Caco-2 (cell line): ENCODE results near the gene PALM2AKAP2. TPM values are rescaled to one million over a fixed set of nuclear protein-coding genes. Genes with fewer than 3 reads are reported as not detected.

ENCODE experiments used
- Bru-seq: library from RNA; stranded (reverse); fragments of 400-500 nt; gene quantifications from one replicate; lab custom pipeline; 2021; lab: Mats Ljungman, UMichigan
- BruChase-seq, 2 experiments: library from RNA; stranded (reverse); fragments of 400-500 nt; gene quantifications; one replicate each; lab custom pipeline; 2021; lab: Mats Ljungman, UMichigan
- BruUV-seq: library from RNA; stranded (reverse); fragments of 400-500 nt; replicated peaks from 2 replicates; lab custom pipeline; 2021; lab: Mats Ljungman, UMichigan
- CTCF ChIA-PET: fragments of 300-600 bp; sonication (Branson Sonifier 250); formaldehyde crosslinking; loops from one replicate; lab custom pipeline; 2022; ENCODE audit warnings: antibody characterized with exemption; lab: Charles Lee
- POLR2A ChIA-PET: fragments of 300-600 bp; sonication (Branson Sonifier 250); formaldehyde crosslinking; loops from one replicate; lab custom pipeline; 2022; ENCODE audit warnings: antibody characterized with exemption; lab: Charles Lee
- DNase-seq, 2 experiments: peaks; one replicate each; pipeline versions ENCODE4 v3.0.0 to v3.0.0-alpha.2; 2020 to 2022
- H3K27me3 ChIP-seq: replicated peaks from 2 replicates; pipeline ENCODE4 v1.6.0; 2011; ENCODE audit warnings: low read length; ENCODE audit not compliant: control insufficient read depth, insufficient read depth
- H3K36me3 ChIP-seq: 2 replicates; pipeline ENCODE4 v1.5.1; 2011; ENCODE audit warnings: low read length; ENCODE audit not compliant: control insufficient read depth, insufficient read depth
- H3K4me1 ChIP-seq: fragments of 250-450 bp; sonication (Bioruptor Pico); 2 replicates; pipeline ENCODE4 v1.5.1; 2020; ENCODE audit warnings: mild to moderate bottlenecking
- H3K4me3 ChIP-seq: 2 replicates; pipeline ENCODE4 v1.5.1; 2011; ENCODE audit warnings: low read depth, mild to moderate bottlenecking, control low read depth, low read length
- H3K9me3 ChIP-seq: fragments of 250-450 bp; sonication (Bioruptor Pico); 2 replicates; pipeline ENCODE4 v1.5.1; 2020; ENCODE audit warnings: mild to moderate bottlenecking, moderate library complexity
- H3K27ac Mint-ChIP-seq: one replicate; pipeline ENCODE4 v1.8.0; 2022; ENCODE audit warnings: mixed read lengths; ENCODE audit not compliant: unreplicated experiment
- H3K27me3 Mint-ChIP-seq: one replicate; pipeline ENCODE4 v1.8.0; 2022; ENCODE audit warnings: mixed read lengths; ENCODE audit not compliant: insufficient read depth, unreplicated experiment
- H3K36me3 Mint-ChIP-seq: one replicate; pipeline ENCODE4 v1.8.0; 2022; ENCODE audit warnings: mild to moderate bottlenecking, mixed read lengths; ENCODE audit not compliant: insufficient read depth, unreplicated experiment
- H3K4me1 Mint-ChIP-seq: one replicate; pipeline ENCODE4 v1.8.0; 2022; ENCODE audit warnings: low read depth, mixed read lengths; ENCODE audit not compliant: unreplicated experiment
- H3K4me3 Mint-ChIP-seq: one replicate; pipeline ENCODE4 v1.8.0; 2022; ENCODE audit warnings: mild to moderate bottlenecking, moderate library complexity, mixed read lengths; ENCODE audit not compliant: unreplicated experiment
- H3K9me3 Mint-ChIP-seq: one replicate; pipeline ENCODE4 v1.8.0; 2022; ENCODE audit warnings: mixed read lengths; ENCODE audit not compliant: unreplicated experiment
- intact Hi-C: fragments of 100-400 bp; cut with micrococcal nuclease; formaldehyde crosslinking; loops from one replicate; pipeline ENCODE4 v1.10.0; 2022; ENCODE audit not compliant: unreplicated experiment
- long read RNA-seq: library from polyadenylated mRNA; stranded (forward); transcript quantifications from one replicate; pipeline ENCODE4 v2.0.0, GENCODE V29; 2022
- total RNA-seq: library from RNA; stranded (reverse); gene quantifications from 2 replicates; pipeline ENCODE4 v1.2.3, GENCODE V29; 2022
- TF ChIP-seq, protein P1 (sequence below), 2 experiments: fragments of 200-600 bp in 1 of 2; IDR thresholded peaks; 1 replicate in 1 of 2; 2 replicates in 1 of 2; pipeline versions ENCODE4 v1.5.1 to v1.8.0; 2011 to 2022; ENCODE audit warnings: antibody characterized with exemption in 1 of 2, control low read depth in 1 of 2, inconsistent platforms in 1 of 2, low read depth in 1 of 2, low read length in 1 of 2, mild to moderate bottlenecking in 1 of 2, moderate library complexity in 1 of 2; ENCODE audit not compliant: insufficient read depth in 1 of 2, severe bottlenecking in 1 of 2, unreplicated experiment in 1 of 2

The PALM2AKAP2 gene
- total RNA-seq (0.54 and 2.4 TPM in 2 replicates), Bru-seq, nascent RNA (percentile 23 among the genes with signal in this experiment), BruChase-seq, experiment 1, labeled RNA remaining after a 2-hour chase (percentile 16 among the genes with signal in this experiment), BruChase-seq, experiment 2, labeled RNA remaining after a 6-hour chase (percentile 13 among the genes with signal in this experiment)
- long read RNA-seq, partial matches to known transcripts, result 1 of 1 reads
- long read RNA-seq, other reads (novel, unspliced or antisense), result 0 of 1 reads

DNA sequence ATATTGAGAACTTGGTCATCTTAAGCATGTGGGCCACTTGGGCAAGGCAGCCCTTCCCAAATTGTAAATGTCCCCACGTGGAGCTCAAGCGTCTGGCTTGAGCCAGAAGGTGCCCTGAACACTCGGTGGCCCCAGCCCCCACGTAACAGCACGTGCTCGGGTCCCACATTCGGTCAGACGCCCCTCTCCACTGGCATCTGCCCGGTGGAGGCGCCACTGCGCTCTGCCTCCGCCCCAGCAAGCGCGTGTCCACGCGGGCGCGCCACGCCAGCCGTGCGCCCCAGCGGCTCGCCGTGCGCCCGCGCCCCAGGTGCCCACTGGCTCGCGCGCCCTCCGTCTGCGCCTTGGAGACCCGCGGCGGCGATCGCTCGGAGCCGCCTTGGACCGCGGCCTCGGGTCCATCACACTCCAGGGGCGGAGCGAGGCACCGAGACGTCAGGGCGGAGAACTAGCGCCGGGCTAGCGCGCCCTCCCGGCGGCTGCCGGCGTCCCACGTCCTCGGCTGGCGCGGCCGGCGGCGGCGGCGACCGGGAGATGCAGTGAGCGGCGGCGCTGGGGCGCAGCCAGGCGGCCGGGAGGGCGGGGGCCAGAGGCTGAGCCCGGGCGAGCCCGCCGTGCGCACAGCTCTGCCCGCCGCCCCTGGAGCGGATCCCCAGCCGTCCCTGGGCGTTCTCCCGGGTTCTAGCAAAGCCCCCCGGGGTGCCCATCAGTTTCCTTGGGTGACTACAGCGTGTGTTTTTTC lies at the start of gene PALM2AKAP2:
Gene PALM2AKAP2, plus strand, starts transcription at position 488 of the 742 bp plus-strand sequence. CDS start 291 bp downstream, outside the sequence.
- H3K4me1 ChIP-seq, result peaks cover 3% of the 10 kb centered on the region; the same call in 1 of the 2 replicates
- no peaks in the 10 kb centered on the region for H3K36me3 ChIP-seq
- Mint-ChIP-seq H3K27me3 (peaks cover 24% of the 10 kb centered on the region), H3K9me3 (no peaks in the 10 kb centered on the region), H3K36me3 (no peaks in the 10 kb centered on the region), H3K4me3 (peak within 1 kb of the TSS; percentile 75), H3K4me1 (no peaks in the 10 kb centered on the region), H3K27ac (no peak within 1 kb of the TSS)
- no TSS peak for BruUV-seq
- H3K27me3 ChIP-seq, result no peaks in the 10 kb centered on the region
- H3K4me3 ChIP-seq, result peak within 1 kb of the TSS; percentile 17
- peak in 1 of 2 experiments; percentile 58 for DNase-seq
- H3K9me3 ChIP-seq, result no peaks in the 10 kb centered on the region
- intact Hi-C loops, result no loop called here
- ChIA-PET CTCF (no interaction called here), POLR2A (no interaction called here)
- TF ChIP-seq, protein P1, sequence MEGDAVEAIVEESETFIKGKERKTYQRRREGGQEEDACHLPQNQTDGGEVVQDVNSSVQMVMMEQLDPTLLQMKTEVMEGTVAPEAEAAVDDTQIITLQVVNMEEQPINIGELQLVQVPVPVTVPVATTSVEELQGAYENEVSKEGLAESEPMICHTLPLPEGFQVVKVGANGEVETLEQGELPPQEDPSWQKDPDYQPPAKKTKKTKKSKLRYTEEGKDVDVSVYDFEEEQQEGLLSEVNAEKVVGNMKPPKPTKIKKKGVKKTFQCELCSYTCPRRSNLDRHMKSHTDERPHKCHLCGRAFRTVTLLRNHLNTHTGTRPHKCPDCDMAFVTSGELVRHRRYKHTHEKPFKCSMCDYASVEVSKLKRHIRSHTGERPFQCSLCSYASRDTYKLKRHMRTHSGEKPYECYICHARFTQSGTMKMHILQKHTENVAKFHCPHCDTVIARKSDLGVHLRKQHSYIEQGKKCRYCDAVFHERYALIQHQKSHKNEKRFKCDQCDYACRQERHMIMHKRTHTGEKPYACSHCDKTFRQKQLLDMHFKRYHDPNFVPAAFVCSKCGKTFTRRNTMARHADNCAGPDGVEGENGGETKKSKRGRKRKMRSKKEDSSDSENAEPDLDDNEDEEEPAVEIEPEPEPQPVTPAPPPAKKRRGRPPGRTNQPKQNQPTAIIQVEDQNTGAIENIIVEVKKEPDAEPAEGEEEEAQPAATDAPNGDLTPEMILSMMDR (IDR thresholded peaks at IDR 0.05; ENCODE audit: insufficient read depth in 1 of 2, low read depth in 1 of 2, low read length in 1 of 2, severe bottlenecking in 1 of 2, unreplicated experiment in 1 of 2), result no peak

DNA sequence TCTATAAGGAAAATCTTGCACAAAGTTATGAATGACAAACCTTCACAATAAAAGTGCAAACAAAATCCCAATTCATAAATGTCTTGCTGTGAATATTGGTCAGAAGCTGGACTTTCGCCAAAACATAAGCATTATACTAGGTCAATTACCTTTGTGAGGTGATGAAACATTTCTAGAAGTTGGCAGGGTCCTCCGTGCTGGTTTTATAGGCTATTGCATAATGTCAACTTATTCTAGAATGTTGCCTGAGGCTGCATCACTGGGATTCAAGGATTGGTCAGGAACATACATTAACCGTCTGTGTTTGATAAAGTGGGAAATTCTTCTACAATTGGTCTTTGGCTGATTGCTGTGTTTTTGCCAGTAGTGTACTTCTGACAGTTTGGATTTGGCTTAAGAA lies 49.8 kb upstream of the PALM2AKAP2 start:
- no peaks in the 10 kb centered on the region for H3K9me3 ChIP-seq
- peaks cover 13% of the 10 kb centered on the region for H3K27me3 Mint-ChIP-seq
- TF ChIP-seq, protein P1 (IDR thresholded peaks at IDR 0.05; ENCODE audit: insufficient read depth in 1 of 2, low read depth in 1 of 2, low read length in 1 of 2, severe bottlenecking in 1 of 2, unreplicated experiment in 1 of 2), result no peak
- no peak overlapping the region for H3K27ac Mint-ChIP-seq
- no peak overlapping the region for H3K4me3 Mint-ChIP-seq
- no peaks in the 10 kb centered on the region for H3K4me1 Mint-ChIP-seq
- DNase-seq, result no peak
- intact Hi-C loops, result no loop called here
- no peaks in the 10 kb centered on the region for H3K36me3 Mint-ChIP-seq
- BruUV-seq, result no TSS peak
- no peaks in the 10 kb centered on the region for H3K36me3 ChIP-seq
- no peak overlapping the region for H3K4me3 ChIP-seq
- CTCF ChIA-PET, result no interaction called here
- POLR2A ChIA-PET, result no interaction called here
- 0 out of 2 replicates have a peak, but pooled peaks cover 1% of the 10 kb centered on the region for H3K27me3 ChIP-seq
- H3K9me3 Mint-ChIP-seq, result no peaks in the 10 kb centered on the region
- no peaks in the 10 kb centered on the region for H3K4me1 ChIP-seq

- ChIA-PET CTCF (no interaction called here), POLR2A (no interaction called here)
- TF ChIP-seq, protein P1 (IDR thresholded peaks at IDR 0.05; ENCODE audit: insufficient read depth in 1 of 2, low read depth in 1 of 2, low read length in 1 of 2, severe bottlenecking in 1 of 2, unreplicated experiment in 1 of 2), result no peak
- Mint-ChIP-seq H3K9me3 (no peaks in the 10 kb centered on the region), H3K4me3 (no peak overlapping the region), H3K36me3 (no peaks in the 10 kb centered on the region), H3K27me3 (peaks cover 16% of the 10 kb centered on the region), H3K27ac (no peak overlapping the region), H3K4me1 (no peaks in the 10 kb centered on the region)
- DNase-seq, result no peak
- intact Hi-C loops, result no loop called here
- H3K36me3 ChIP-seq, result no peaks in the 10 kb centered on the region
- no TSS peak for BruUV-seq
- H3K4me3 ChIP-seq, result no peak overlapping the region
- H3K9me3 ChIP-seq, result no peaks in the 10 kb centered on the region
- H3K27me3 ChIP-seq, result no peaks in the 10 kb centered on the region
- H3K4me1 ChIP-seq, result no peaks in the 10 kb centered on the region
These were observed 46.3 kb upstream of the PALM2AKAP2 start for GRCh38 chr9:109733690-109734089.
